Measurements from ENCODE around the gene MIER1.
A peak's percentile ranks its signal among the peaks of the same experiment; 100 is the strongest.
"Not testable (repeated sequence)": the region's sequence is repeated elsewhere in the genome, so short reads cannot be mapped to it uniquely, and the experiment has no call there.

The MIER1 gene

DNA sequence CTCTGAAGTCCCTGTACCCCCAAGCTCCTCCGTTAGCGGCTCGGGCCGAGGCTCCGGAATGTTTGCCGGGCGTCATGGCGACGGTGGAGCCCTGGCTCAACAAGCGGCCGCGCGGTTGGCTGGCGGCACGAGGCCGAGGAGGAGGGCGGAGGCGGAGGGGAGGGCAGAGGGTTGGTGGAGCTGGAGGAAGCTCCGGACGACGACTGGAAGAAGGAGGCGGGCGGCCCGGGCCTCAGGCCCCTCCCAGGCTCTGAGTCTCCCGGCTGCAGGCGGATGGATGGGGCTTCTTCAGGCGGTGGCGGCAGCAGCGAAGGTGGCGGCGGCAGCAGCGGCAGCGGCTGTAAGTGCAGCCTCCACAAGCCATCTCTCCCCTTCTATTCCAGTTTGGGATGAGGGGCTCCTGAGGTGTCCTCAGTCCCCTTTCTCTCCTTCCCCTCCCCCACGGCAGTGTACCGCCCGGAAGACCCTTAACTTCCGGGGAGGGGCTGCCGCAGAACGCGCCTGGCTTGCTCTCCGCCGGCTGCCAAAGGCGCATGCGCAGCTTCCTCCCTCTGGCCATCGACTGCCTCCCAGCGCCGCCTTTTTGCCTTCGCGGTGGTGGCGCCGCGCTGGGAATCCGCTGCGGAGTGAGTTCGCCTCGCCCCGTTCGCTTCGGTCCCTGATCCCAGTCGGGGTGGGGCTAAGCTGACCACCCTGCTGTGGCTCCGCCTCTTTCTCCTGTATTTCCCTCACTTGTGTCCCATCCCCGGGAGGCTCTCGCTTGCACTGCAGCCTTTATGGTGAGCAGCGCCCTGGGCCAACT, at the start of gene MIER1, which contains the start of gene DNAI4:
Gene MIER1 (plus strand): TSS at position 235 of the 802 bp plus-strand sequence. CDS start 39 bp downstream, at position 274.
Gene DNAI4 (minus strand): TSS at position 101 of the 802 bp plus-strand sequence. CDS start 25 bp downstream, at position 76.
- peak; percentile 95 for DNase-seq

DNA sequence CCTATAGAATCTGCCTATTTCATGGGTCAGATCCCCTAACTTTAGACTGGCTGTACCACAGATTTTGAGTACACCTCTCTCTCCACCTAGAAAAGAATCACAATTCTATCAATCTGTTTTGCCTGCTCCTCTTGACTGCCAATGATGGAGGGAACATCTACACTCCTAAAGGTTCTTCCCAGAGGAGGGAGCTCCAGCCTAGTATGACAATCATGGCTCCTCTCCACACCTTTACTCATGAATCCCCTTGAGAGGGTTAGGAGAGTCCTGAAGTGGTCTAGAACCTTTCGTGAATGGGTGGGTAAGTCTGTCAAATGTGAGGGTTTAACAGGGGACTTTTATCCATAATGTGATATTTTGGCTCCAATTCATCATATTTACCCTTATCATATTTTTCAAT, 48.1 kb upstream of the MIER1 start:
- DNase-seq = no peak

DNA sequence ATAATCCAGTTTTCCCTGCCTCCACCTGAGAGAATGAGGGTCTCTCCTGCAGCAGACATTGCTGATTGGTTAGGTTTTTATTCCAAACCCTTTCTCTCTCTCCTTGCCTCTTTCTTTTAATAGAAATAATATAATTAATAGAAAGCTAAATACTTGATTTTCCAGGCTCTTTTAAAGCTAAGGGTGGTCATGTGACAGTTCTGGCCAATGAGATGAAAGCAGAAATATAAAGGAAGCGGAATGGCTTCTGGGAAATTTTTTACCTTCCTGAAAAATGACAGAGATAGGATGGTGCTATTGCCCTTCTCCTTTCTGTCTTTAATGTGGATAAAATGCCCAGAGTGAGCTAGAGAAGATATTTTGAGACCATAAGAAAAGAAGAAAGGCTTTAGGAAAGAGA, 35.8 kb upstream of the MIER1 start:
- DNase-seq = no peak

DNA sequence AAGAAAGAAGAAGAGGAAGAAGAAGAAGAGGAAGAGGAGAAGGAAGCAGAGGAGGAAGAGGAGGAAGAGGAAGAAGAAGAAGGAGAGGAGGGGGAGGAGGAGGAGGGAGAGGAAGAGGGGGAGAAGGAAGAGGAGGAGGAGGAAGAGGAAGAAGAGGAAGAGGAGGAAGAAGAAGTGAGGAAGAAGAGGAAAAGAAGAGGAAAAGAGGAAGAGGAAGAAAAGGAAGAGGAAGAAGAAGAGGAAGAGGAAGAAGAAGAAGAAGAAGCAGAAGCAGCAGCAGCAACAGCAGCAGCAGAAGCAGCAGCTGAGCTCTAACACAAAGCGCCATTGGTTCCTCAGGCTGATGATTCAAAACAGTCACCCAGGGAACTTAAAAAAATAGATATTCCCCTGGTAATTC, 34.2 kb upstream of the MIER1 start:
- DNase-seq = no peak

DNA sequence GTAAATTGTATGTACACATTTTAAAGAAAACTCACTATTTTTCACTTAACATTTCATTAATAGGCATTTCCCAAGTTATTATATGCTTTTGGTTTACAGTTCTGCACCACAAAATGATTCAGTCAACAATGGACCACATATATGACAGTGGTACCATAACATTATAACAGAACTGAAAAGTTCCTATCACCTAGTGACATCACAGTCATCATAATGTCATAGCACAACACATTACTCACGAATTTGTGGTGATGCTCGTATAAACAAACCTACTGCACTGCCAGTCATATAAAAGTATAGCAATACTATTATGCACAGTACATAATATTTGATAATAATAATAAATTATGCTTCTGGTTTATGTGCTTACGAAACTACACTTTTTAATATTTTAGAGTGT, 31.1 kb upstream of the MIER1 start:
- no peak for DNase-seq

DNA sequence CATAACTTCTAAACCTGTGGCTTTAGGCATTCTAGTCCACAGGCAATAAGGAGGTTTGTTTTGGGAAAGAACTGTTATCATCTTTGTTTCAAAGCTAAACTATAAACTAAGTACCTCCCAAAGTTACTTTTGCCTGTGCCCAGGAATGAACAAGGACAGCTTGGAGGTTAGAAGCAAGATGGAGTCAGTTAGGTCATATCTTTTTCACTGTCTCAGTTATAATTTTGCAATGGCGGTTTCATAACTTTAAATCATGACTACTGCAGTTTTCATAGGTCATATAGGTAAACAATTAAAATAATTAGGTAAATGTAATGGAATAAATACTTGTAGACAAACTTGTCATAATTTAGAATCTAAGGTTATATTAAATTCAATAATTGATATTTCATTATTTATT, 9.6 kb upstream of the MIER1 start:
- not testable (repeated sequence) for DNase-seq

DNA sequence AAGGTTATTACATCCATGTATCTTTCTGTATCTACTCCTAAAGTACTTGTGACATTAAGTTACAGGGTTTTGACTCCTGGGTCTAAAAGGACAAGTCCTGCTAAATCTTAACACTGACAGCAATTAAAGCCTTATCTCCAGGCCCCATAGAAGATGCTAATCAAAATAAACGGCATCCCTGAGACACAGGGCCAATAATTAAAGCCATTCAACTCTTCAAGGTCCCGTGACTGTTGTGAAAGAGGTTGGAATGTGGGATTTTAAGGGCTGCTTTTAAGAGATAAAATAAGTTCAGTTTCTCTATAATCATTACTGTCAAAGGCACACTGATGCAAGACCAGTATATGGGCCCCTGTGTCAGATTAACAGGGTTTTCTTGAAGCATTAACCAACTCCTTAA, 8.5 kb upstream of the MIER1 start:
- DNase-seq = no peak

DNA sequence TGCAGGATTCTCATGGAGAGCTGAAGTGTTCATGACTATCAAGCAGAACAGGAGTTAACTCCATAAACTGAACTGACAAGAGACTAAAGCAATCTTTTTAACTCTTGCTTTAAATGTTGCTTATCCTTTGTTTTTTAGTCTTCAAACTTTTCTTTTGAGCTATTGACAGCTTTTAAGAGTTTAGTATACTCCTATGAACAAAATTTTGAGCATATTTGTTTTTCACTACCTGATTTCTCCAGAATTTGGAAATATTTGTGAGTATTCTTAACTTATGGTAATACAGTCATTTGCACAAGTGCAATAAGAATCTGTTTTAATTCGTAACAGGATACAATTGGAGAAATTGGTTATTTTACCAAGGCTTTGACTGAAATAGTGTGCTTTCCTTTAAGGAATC, 7.3 kb upstream of the MIER1 start:
- no peak for DNase-seq

DNA sequence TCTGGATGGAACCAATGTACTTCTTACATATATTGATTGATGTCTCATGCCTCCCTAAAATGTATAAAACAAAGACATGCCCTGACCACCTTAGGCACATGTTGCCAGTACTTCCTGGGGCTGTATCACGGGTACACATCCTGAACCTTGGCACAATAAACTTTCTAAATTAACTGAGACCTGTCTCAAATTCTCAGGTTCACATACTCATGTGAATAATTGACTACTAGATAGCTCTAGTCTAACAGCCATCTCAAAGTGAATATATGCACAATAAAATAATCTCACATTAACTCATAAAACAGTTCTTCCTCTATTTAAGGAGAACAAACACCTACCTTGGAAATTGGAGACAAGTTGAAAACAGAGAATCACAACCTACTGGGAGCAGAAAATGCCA, 5.7 kb upstream of the MIER1 start:
- no peak for DNase-seq

DNA sequence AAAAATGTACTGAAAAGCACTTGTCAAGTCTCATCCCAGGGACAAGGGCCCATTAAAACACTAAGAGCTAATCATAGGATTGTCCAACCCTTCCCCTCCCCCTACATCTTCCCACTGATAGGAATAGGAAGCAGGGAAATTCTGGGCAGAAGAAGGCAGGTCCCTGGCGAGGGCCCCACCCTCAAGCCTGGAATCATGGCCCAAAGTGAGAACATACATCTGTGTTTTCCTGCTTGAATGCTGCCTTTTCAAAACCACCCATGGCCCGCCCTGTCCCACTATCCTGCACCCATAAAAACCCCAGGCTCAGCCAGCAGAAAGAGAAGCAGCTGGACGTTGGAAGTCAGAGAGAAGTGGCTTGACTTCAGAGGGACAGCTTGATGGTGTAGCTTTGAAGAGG, 5.0 kb upstream of the MIER1 start:
- no peak for DNase-seq

DNA sequence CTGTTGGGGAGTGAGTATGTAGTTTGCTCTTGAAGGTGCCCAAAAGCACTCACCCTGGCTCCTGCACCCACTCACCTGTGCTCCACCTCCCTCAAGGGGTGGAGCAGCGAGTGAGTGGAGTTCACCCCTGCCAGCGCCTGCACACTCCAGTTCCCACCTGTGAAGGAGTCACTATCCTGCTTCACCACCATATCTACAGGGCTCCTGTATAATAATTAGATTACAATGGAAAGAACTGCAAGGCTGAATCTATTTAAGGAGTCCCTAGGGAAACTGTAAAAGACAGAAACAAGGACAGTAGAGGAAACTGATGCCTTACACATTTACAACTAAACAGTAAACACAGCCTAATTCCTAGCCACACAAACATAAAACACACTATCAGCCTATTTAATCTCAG, 4.2 kb upstream of the MIER1 start:
- DNase-seq = no peak

DNA sequence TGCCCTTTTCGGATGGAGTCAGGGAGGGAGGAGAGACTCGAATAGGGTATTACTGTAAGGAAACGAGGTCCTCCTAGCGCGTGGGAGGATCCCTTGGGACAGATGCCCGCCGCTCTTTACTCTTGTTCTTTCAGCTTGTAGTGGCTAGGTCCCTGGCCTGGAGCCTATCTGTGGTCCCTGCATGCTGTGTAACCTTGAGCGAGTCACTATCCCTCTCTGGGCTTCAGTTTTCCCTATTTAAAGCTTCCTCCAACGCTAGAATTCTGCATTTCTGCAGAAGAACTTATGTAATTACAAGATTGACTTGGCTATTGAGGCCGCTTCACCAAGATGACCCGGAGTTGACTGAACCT, 744 bp downstream of the MIER1 start:
- DNase-seq = no peak

DNA sequence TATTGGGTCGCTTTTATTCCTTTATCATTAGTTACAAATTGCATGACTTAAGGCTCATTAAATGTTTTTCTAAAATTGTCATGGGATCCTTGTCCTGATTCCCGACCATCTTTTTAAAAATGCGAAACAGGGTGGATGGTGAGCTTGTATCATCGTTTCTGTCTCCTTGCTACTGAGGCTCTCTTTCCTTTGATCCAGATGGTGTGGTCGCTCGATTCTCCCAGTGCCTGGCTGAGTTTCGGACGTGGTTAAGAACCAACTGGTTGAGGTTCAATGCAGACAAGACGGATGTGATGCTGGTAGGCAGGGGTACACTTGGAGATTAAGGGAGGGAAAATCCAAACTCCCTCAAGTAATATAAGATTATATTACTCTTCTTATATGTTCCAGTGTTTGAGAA, 1.2 kb downstream of the MIER1 start:
- DNase-seq = no peak

DNA sequence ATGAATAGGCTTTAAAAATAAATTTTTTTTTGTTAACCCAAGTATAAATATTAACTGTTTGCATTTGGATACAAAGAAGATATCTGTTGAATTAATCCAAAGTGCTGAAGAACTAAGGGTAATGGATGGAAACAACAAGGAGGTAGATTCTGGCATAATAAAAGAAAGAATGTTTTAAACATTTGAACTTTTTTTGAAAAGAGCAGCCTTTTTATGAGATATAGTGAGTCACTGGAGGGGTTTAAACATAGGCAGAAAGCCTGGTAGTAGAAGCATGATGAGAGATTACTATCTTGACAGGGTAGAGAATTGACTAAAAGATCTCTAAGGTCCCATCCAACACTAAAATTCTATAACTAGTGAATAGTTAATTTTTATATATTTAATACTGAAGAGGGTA, 2.7 kb downstream of the MIER1 start:
- DNase-seq = no peak

DNA sequence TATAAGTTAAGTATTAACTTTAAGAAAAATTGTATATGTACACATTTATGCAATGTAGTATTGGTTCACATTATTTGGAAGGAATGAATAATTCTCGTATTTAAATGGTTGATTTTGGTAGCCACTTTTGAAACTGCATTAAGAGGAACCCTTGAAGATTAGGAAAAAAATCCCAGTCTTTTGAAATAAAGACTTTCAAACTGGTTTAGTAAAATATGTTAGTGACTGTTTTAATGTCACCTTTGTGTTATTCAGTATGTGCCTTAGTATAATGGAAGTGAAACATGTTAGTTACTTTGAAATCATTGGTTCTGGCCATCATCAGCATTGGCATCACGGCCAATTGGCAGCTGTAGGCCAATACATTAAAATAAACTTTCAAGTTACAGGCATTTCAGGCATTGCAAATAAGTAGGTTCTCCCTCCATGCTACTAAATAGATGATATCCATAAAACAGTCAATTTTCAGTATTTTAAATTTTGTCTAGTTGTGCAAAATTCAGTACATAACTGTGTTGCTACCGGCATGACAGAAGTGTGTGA, 4.4 kb downstream of the MIER1 start:
- DNase-seq = no peak

DNA sequence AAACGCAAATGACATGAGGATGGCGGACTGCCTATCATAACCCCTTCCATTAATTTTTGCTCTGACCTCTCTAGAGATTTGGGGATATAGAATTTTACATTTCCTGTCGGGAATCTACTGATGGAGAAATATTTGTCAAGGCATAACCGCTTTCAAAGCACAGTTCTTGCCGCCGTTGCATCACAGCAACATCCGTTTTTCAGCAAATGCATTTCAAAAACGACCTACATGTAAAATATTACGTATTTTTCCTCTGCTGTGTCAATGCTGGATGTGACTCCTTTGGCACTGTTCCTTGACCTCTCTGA, 4.9 kb downstream of the MIER1 start:
- no peak for DNase-seq

DNA sequence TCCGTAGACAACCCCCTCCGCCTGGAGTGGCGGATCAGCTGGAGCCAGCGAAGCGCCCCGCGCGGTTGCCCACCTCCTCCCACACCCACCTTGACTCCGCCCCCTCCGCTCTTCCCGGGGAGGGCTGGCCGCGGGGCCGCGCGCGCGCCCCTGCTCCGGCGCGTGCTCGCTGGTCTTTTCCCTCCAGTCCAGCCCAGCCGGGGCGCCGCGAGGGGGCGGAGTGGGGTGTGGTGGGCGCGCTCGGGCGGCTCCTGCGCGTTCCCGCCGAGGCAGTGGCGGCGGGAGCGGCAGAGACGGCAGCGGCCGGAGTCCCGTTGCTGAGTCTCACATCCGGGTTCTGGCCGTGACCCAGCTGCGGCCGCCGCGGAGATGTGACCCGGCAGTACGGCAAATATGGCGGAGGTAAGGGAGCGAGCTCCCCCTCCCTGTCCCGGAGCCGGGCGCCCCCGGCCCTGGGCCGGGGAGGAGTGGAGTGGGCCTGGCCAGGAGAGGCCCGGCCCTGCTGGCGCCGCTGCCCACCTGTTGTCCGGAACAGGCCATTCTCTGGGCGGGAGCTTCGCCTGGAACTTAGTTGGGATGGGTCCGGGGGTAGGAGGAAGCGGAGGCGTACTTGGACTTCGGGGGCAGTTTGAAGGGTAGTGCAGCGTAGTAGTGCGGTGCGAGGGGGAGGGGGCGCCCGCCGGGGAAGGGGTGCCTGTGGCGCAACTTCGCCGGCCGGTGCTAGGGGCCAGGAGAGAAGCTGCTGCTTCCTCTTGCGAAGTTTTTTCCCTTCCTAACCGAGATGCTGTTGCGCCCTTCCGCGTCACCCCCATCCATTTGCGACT, 5.4 kb downstream of the MIER1 start:
- DNase-seq = peak; percentile 91

DNA sequence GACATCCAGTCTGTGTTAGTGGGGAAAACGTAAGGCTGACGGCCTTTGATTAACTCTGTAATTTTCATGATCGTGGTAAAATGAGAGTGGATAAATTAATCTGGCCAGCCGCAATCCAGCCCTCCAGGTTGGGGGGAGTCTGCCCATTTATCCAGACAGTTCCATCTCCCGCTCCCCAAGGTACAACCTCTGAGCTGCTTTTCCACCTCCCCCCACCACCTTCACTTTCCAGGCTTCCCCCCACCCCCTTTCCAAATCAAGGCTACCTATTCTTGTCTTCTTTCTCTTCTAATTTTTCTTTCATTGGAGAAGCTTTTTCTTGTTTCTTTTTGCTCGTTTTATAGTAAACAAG, 6.0 kb downstream of the MIER1 start:
- DNase-seq = no peak

DNA sequence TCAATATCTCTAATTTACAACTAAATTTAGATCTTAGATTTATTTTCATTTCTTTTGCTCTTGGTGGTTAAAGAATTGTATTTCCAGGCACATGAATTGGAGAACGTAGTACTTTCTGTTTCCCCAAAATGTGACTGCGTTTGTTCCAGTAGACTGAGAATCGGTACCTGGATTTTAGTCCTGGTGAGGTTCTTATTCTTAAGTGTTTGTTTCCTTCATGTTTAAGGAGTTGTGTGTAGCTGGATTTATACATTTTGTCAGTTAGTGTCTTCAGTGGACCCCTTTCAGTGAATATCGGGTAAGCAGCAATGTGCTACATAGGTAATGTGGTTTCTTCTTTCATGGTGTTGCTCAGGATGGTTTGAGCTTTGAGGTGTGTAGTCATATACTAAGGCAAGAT, 6.8 kb downstream of the MIER1 start:
- no peak for DNase-seq

DNA sequence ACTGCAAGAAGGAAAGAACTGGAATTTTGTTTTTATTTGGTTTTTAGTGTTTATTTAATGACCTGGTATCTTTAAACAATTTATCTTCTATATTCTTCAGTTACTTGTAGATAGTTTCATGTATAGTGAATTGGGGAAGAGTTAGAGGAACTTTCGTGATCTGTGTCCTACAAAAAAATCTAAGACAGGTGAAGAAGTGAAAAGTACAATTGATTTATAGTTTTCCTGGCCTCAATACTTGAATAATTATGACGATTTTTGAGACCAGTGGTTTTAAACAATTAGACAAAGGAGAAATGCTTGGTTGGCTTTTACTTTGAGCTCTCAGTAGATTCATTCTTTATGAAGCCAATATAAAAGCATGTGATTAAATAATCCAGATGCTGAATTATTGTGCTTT, 7.5 kb downstream of the MIER1 start:
- no peak for DNase-seq

DNA sequence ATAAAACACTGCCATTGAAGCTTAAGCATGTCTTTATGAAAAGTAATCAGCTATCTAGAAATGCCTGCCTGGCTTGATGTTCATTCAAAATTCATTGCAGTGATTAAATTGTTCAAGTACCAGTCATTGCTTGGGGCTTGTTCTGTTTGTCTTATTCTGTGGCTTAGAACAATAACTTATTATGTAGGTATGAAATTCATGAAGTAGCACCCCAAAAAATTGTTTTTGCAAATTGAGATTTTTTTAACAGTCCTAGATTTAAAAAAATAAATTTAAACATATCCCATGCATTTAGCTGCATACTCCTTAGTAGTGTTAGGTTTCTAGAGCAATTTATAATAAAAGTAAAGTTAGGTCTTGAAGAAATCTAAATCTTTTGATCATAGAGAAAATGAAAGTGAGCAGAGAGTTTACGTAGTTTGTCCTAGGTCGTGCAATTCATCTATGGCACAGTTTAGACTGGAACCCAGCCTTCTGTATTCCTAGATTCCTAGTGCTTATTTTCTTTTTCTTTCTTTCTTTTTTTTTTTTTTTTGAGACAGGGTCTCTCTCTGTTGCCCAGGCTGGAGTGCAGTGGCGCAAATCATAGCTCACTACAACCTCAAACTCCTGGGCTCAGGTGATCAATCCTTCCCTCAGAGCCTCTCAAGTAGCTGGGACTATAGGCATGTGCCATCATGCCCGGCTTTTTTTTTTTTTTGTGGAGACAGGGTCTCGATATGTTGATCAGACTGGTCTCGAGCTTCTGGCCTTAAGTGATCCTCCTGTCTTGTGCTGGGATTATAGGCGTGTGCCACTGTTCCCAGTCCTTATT, 9.3 kb downstream of the MIER1 start:
- DNase-seq = no peak

DNA sequence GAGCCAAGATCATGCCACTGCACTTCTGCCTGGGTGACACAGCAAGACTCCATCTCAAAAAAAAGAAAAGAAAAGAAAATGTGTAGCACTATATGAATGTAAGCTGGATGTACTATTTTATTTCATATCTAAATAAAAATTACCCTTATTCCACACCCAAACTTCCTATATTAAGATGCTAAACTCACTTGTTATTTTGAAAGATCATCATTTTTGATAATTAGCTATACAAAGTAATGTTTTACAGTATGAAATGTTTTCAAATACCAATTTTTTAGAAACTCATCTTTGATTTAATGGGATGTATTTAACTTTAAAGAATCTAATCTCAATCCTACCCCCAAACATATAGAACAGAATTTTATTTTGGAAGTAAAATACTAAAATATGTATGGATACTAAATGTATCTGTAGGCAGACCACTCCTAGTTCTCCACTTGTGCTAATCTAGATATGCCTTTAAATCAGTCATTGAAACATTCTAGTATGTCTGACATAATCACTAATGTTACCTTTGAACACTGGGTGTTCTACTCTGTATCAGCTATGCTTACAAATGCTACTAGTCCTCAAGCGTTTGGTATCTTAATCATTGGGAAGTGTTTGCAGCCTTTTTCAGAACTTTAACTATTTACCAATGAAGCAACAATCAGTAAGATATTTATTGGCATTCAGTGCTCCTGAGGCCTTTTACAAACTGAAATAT, 12.9 kb downstream of the MIER1 start:
- DNase-seq = no peak

DNA sequence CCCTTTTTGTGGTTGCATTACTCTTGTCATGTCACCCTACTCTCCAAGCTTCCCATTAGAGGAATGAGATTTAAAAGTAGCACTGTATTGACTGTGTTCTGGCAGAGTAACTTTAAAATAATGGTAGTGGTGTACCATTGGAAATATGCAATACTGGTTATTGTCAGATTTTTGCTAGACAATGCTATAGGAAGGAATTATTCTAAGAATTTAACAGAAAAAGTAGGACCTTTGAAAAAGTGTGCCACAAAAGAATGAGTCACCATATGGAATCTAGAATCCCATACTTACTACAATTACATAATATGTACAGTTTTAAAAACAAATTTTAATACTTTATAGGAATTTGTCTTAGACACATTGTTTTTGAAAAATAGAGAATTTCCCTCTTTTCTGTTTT, 13.8 kb downstream of the MIER1 start:
- DNase-seq = no peak
